Sigmoid colon (tissue), 7 donors: ENCODE data around the gene MRM3. TPM values are rescaled to one million over a fixed set of nuclear protein-coding genes. Genes with fewer than 3 reads are reported as not detected.

Experiments used
- DNase-seq: peaks from one replicate; pipeline ENCODE4 v3.0.0-alpha.2; 2019
- H3K27ac ChIP-seq, 4 donors: fragments of 200-600 bp; sonication (generic); one replicate each; pipeline ENCODE4 v1.5.1; 2016 to 2019; ENCODE audit warnings: mild to moderate bottlenecking in 1 of 4
- H3K27me3 ChIP-seq, 3 donors: fragments of 200-600 bp; sonication (generic); one replicate each; pipeline ENCODE4 v1.5.1; 2019; ENCODE audit warnings: mild to moderate bottlenecking in 1 of 3
- H3K36me3 ChIP-seq, 4 donors: fragments of 200-600 bp; sonication (generic); one replicate each; pipeline ENCODE4 v1.5.1; 2016 to 2019
- H3K4me1 ChIP-seq, 4 donors: fragments of 200-600 bp; sonication (generic); one replicate each; pipeline ENCODE4 v1.5.1; 2017 to 2019
- H3K4me3 ChIP-seq, 4 donors: fragments of 200-600 bp; sonication (generic); one replicate each; pipeline ENCODE4 v1.5.1; 2017 to 2019; ENCODE audit warnings: mild to moderate bottlenecking in 2 of 4, moderate library complexity in 1 of 4
- H3K9me3 ChIP-seq, 4 donors: fragments of 200-600 bp in 3 of 4; sonication (generic) in 3 of 4; one replicate each; pipeline versions ENCODE4 v1.5.1 to v1.6.1; 2013 to 2019
- EP300 ChIP-seq, 4 donors: sonication (generic); formaldehyde crosslinking; IDR thresholded peaks; one replicate each; pipeline ENCODE4 v1.6.1; 2017; ENCODE audit warnings: antibody characterized with exemption in 4 of 4
- POLR2A ChIP-seq, 2 donors: fragments of 450-650 bp; IDR thresholded peaks; one replicate each; pipeline ENCODE4 v1.6.1; 2016; ENCODE audit warnings: antibody characterized with exemption in 2 of 2, mild to moderate bottlenecking in 2 of 2, moderate library complexity in 2 of 2
- POLR2AphosphoS5 ChIP-seq, 4 donors: sonication (generic); formaldehyde crosslinking; IDR thresholded peaks; one replicate each; pipeline ENCODE4 v1.6.1; 2017; ENCODE audit warnings: antibody characterized with exemption in 4 of 4
- WGBS, 2 donors: extraction: QIAGEN DNeasy Blood & Tissue Kit; methylation state at CpG; one replicate each; pipeline ENCODE4 v1.1.7; 2013; 5-methylcytosine and 5-hydroxymethylcytosine counted together
- intact Hi-C: fragments of 100-400 bp; cut with DNase I; formaldehyde crosslinking; loops from one replicate; pipeline ENCODE4 v1.15.1; 2023
- polyA plus RNA-seq, 3 donors: library from polyadenylated mRNA; stranded (reverse); fragments of 200-250 nt; gene quantifications; one replicate each; pipeline ENCODE4 v1.2.3, GENCODE V29; 2013
- total RNA-seq, 4 donors: library from RNA; depleted of rRNA; stranded (reverse); fragments of >200 nt; gene quantifications; one replicate each; pipeline ENCODE4 v1.1.0, GENCODE V29; 2016
- TF ChIP-seq, protein P1 (sequence below), 4 experiments: fragments of 450-650 bp in 3 of 4; fragments of 200-600 bp in 1 of 4; IDR thresholded peaks; one replicate each; pipeline ENCODE4 v1.5.1; 2016 to 2019; ENCODE audit warnings: antibody characterized with exemption in 4 of 4, mild to moderate bottlenecking in 3 of 4, moderate library complexity in 2 of 4
- donor health status: healthy with polysubstance abuse.
- donor health status: Bipolar disorder and iron deficiency.
- donor health status: healthy.

The MRM3 gene
- total and polyA plus RNA-seq, 7 donors: 10.4 to 22.4 (median 17.1) TPM

DNA sequence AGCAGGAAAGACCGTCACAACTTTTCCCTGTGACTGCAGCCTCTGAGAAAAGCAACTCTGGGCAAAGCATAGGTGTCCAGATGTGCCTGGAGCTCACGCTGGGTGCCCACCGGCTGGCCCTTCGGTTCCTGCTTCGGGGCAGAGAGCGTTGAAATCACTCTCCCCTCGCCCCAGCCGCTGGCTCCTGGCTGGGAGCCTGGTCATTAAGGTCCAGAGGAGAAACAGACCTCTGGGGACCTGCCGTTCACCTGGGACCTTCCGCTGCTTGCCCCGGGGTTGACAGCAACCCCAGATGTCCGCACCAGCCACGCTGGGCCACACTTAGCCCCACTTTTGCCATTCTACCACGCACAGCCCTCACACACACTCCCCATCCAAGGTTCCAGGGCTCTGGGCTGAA, 13.1 kb downstream of the MRM3 start:
- WGBS, 2 donors: 69 to 77% methylated on average over 14 of the region's 14 CpGs
- no peak for DNase-seq
- Histone ChIP-seq H3K27me3 (no peaks in the 10 kb centered on the region), H3K36me3 (peaks cover 13 to 39% (median 16%) of the 10 kb centered on the region in 4 donors), H3K27ac (peak overlapping the region; percentile 67 to 78 (median 75)), H3K9me3 (no peaks in the 10 kb centered on the region), H3K4me1 (peaks cover 0 to 28% (median 23%) of the 10 kb centered on the region in 4 donors), H3K4me3 (peak overlapping the region in 3 of 4 donors; percentile 18 to 31 (median 19))
- TF ChIP-seq EP300 (IDR thresholded peaks at IDR 0.05) (no peak), POLR2AphosphoS5 (IDR thresholded peaks at IDR 0.05) (peak in 1 of 4 donors; percentile 1)
- intact Hi-C loops: loop anchor here (1.0 to 10.0 kb wide), 3 partner anchors 52 to 260 kb away; no protein-coding TSS in a partner anchor

DNA sequence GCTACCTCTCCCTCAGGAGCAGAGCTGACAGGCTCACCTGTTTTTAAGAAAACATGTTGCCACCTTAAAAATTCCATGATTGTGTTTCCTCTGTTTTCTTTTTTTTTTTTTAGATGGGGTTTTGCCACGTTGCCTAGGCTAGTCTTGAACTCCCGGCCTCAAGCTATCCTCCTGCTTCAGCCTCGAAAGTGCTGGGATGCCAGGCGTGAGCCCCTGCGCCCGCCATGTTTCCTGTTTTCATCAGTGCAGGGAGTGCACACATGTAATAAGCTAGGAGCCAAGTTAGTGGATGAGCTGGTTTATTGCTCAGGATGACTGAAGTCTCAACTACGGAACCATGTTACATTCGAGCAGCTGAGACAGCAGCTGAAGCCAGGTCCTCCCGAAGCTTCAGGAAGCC, 13.6 kb downstream of the MRM3 start:
- H3K27ac ChIP-seq: peak overlapping the region; percentile 67 to 78 (median 75)
- no peak for DNase-seq
- no peaks in the 10 kb centered on the region for H3K27me3 ChIP-seq
- peaks cover 0 to 28% (median 22%) of the 10 kb centered on the region in 4 donors for H3K4me1 ChIP-seq
- 83 to 84% methylated on average over 9 of the region's 9 CpGs for WGBS, 2 donors
- intact Hi-C loops: loop anchor here (1.0 to 10.0 kb wide), 3 partner anchors 52 to 259 kb away; no protein-coding TSS in a partner anchor
- no peaks in the 10 kb centered on the region for H3K9me3 ChIP-seq
- TF ChIP-seq POLR2A (IDR thresholded peaks at IDR 0.05) (no peak), EP300 (IDR thresholded peaks at IDR 0.05) (no peak), POLR2AphosphoS5 (IDR thresholded peaks at IDR 0.05) (peak in 1 of 4 donors; percentile 20)
- TF ChIP-seq, protein P1, sequence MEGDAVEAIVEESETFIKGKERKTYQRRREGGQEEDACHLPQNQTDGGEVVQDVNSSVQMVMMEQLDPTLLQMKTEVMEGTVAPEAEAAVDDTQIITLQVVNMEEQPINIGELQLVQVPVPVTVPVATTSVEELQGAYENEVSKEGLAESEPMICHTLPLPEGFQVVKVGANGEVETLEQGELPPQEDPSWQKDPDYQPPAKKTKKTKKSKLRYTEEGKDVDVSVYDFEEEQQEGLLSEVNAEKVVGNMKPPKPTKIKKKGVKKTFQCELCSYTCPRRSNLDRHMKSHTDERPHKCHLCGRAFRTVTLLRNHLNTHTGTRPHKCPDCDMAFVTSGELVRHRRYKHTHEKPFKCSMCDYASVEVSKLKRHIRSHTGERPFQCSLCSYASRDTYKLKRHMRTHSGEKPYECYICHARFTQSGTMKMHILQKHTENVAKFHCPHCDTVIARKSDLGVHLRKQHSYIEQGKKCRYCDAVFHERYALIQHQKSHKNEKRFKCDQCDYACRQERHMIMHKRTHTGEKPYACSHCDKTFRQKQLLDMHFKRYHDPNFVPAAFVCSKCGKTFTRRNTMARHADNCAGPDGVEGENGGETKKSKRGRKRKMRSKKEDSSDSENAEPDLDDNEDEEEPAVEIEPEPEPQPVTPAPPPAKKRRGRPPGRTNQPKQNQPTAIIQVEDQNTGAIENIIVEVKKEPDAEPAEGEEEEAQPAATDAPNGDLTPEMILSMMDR (IDR thresholded peaks at IDR 0.05): no peak
- H3K4me3 ChIP-seq: no peak overlapping the region
- H3K36me3 ChIP-seq: peaks cover 17 to 43% (median 19%) of the 10 kb centered on the region in 4 donors

DNA sequence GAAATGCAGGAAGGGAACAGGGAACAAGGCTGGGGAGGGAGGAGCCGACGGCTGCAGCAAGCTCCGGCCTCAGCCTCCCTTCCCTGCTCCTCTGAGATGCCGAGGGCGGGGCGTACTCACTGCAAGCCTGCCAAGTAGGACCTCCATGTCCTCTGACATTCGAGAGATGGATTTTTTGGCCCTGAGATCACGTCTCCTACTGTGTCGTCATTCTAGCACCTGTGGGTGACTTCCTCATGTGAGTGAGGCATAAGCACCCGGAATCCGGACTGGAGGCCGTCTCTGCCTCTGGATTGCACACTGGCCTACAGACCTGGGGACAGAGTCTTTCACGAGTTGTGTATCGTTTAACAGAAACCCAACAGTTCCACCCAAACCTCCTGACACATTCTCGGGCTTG, 14.5 kb downstream of the MRM3 start:
- no peak for DNase-seq
- Histone ChIP-seq H3K27ac (peak overlapping the region in 3 of 4 donors; percentile 34 to 78 (median 77)), H3K9me3 (no peaks in the 10 kb centered on the region), H3K36me3 (peaks cover 12 to 44% (median 18%) of the 10 kb centered on the region in 4 donors), H3K4me1 (peaks cover 0 to 28% (median 19%) of the 10 kb centered on the region in 4 donors), H3K4me3 (no peak overlapping the region), H3K27me3 (no peaks in the 10 kb centered on the region)
- intact Hi-C loops: loop anchor here (5.0 to 10.0 kb wide), 2 partner anchors 51 to 258 kb away; no protein-coding TSS in a partner anchor
- WGBS, 2 donors: 69 to 91% methylated on average over 15 of the region's 15 CpGs
- TF ChIP-seq POLR2AphosphoS5 (IDR thresholded peaks at IDR 0.05) (no peak), POLR2A (IDR thresholded peaks at IDR 0.05) (no peak), EP300 (IDR thresholded peaks at IDR 0.05) (no peak)
- TF ChIP-seq, protein P1 (IDR thresholded peaks at IDR 0.05): no peak

DNA sequence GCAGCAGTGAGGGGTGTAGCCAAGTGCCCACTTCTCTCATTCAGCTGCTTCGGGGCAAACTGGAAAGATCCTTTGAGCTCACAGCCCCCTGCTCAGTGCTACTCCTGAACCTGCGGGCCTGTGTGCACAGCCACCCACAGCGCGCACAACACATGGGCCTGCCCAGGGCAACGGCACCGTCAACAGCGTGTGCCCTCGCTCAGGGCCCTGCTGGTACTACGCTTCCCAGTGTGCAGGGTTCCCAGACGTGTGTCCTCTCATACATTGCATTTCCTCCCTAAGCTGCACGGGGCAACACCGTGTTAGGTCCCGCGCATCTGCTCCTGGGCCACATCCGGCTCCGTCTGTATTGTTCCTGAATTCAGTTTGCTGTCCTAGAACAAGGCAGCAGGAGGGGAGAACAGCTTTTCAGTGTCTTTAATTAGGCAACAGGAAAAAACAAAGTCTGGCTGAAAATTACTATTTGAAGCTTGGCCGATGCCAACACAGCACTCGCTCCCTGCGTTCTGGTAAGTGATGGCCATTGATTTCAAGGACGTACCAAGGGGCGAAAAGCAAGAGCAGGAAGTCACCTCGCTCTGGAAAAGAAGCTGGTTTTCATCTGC, 15.2 kb downstream of the MRM3 start:
- intact Hi-C loops: loop anchor here (5.0 to 10.0 kb wide), 2 partner anchors 50 to 257 kb away; no protein-coding TSS in a partner anchor
- peak overlapping the region in 3 of 4 donors; percentile 34 to 78 (median 77) for H3K27ac ChIP-seq

DNA sequence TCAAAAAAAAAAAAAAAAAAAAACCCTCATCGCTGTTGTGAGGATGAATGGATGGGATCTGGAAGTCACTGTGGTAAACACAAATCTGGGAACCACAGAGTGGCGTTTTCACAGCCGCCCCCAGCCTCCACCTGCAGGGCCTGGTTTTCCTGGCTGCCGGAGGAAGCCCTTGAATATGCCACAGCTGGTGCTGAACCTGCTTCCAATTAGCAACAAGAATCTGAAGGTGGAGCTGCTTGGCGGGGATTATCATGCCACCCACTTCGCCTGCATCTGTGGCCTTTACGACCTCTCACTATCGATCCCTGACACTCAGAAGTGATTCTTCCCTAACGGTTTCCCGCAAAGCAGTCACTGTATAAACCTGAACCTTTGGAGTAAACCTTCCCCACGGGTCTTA, 16.1 kb downstream of the MRM3 start:
- Histone ChIP-seq H3K4me3 (no peak overlapping the region), H3K4me1 (peaks cover 0 to 25% (median 18%) of the 10 kb centered on the region in 4 donors), H3K27me3 (no peaks in the 10 kb centered on the region), H3K27ac (peak overlapping the region in 1 of 4 donors; percentile 2), H3K9me3 (no peaks in the 10 kb centered on the region), H3K36me3 (peaks cover 12 to 47% (median 18%) of the 10 kb centered on the region in 4 donors)
- TF ChIP-seq POLR2AphosphoS5 (IDR thresholded peaks at IDR 0.05) (no peak), EP300 (IDR thresholded peaks at IDR 0.05) (no peak), POLR2A (IDR thresholded peaks at IDR 0.05) (no peak)
- TF ChIP-seq, protein P1 (IDR thresholded peaks at IDR 0.05): no peak
- 56 to 78% methylated on average over 11 of the region's 11 CpGs for WGBS, 2 donors
- intact Hi-C loops: loop anchor here (5.0 to 10.0 kb wide), 2 partner anchors 49 to 257 kb away; no protein-coding TSS in a partner anchor
- DNase-seq: no peak

More for the DNA sequence above, 15.2 kb downstream of the MRM3 start:
- DNase-seq: no peak
- no peak overlapping the region for H3K4me3 ChIP-seq
- peaks cover 8 to 43% (median 12%) of the 10 kb centered on the region in 4 donors for H3K36me3 ChIP-seq
- TF ChIP-seq POLR2AphosphoS5 (IDR thresholded peaks at IDR 0.05): peak in 1 of 4 donors; percentile 16
- TF ChIP-seq, protein P1 (IDR thresholded peaks at IDR 0.05): no peak
- H3K4me1 ChIP-seq: peaks cover 0 to 25% (median 18%) of the 10 kb centered on the region in 4 donors
- no peaks in the 10 kb centered on the region for H3K27me3 ChIP-seq
- no peaks in the 10 kb centered on the region for H3K9me3 ChIP-seq
- 88 to 89% methylated on average over 22 of the region's 22 CpGs for WGBS, 2 donors
